Osteocyte (in vitro differentiated cells): ENCODE measurements around the gene DAW1. TPM values are rescaled to one million over a fixed set of nuclear protein-coding genes. Genes with fewer than 3 reads are reported as not detected.

Experiments used
- DNase-seq: peaks from one replicate; pipeline ENCODE4 v3.0.0; 2021; ENCODE audit warnings: mixed read lengths; ENCODE audit not compliant: unreplicated experiment; ENCODE audit errors: extremely low spot score
- H3K27ac Mint-ChIP-seq: one replicate; pipeline ENCODE4 v1.8.0; 2021; ENCODE audit warnings: mild to moderate bottlenecking, mixed read lengths; ENCODE audit not compliant: unreplicated experiment
- H3K27me3 Mint-ChIP-seq: one replicate; pipeline ENCODE4 v1.8.0; 2021; ENCODE audit warnings: mixed read lengths; ENCODE audit not compliant: unreplicated experiment
- H3K36me3 Mint-ChIP-seq: one replicate; pipeline ENCODE4 v1.8.0; 2021; ENCODE audit warnings: mixed read lengths; ENCODE audit not compliant: unreplicated experiment
- H3K4me1 Mint-ChIP-seq: one replicate; pipeline ENCODE4 v1.8.0; 2021; ENCODE audit warnings: mixed read lengths; ENCODE audit not compliant: unreplicated experiment
- H3K4me3 Mint-ChIP-seq: one replicate; pipeline ENCODE4 v1.8.0; 2021; ENCODE audit warnings: mild to moderate bottlenecking, moderate library complexity, mixed read lengths; ENCODE audit not compliant: unreplicated experiment
- H3K9me3 Mint-ChIP-seq: one replicate; pipeline ENCODE4 v1.8.0; 2021; ENCODE audit warnings: mixed read lengths; ENCODE audit not compliant: unreplicated experiment
- CTCF ChIP-seq: fragments of 200-600 bp; sonication (generic); IDR thresholded peaks from 2 replicates; pipeline ENCODE4 v1.5.0; 2021; ENCODE audit warnings: antibody characterized with exemption, mild to moderate bottlenecking, moderate library complexity
- total RNA-seq: library from RNA; stranded (reverse); gene quantifications from 2 replicates; pipeline ENCODE4 v1.2.1, GENCODE V29; 2021

DAW1 gene
- total RNA-seq, 1 donor from 2014 or later: not detected

GRCh38 chr2:227860221-227860641 is 11.2 kb upstream of the DAW1 start:
- no peak for TF ChIP-seq CTCF
- Mint-ChIP-seq H3K4me1 (peaks cover 46% of the 10 kb centered on the region), H3K36me3 (no peaks in the 10 kb centered on the region), H3K27me3 (no peaks in the 10 kb centered on the region), H3K9me3 (no peaks in the 10 kb centered on the region), H3K4me3 (no peak overlapping the region), H3K27ac (peak overlapping the region; percentile 73)
- DNase-seq: no peak

- H3K4me1 Mint-ChIP-seq: peaks cover 46% of the 10 kb centered on the region
- DNase-seq: no peak
- no peak for TF ChIP-seq CTCF
- no peaks in the 10 kb centered on the region for H3K36me3 Mint-ChIP-seq
- H3K9me3 Mint-ChIP-seq: no peaks in the 10 kb centered on the region
- peak overlapping the region; percentile 73 for H3K27ac Mint-ChIP-seq
- H3K4me3 Mint-ChIP-seq: no peak overlapping the region
- H3K27me3 Mint-ChIP-seq: no peaks in the 10 kb centered on the region
These were observed 10.4 kb upstream of the DAW1 start for GRCh38 chr2:227861011-227861410.

- H3K4me3 Mint-ChIP-seq: no peak overlapping the region
- no peaks in the 10 kb centered on the region for H3K27me3 Mint-ChIP-seq
- no peaks in the 10 kb centered on the region for H3K36me3 Mint-ChIP-seq
- no peaks in the 10 kb centered on the region for H3K9me3 Mint-ChIP-seq
- H3K4me1 Mint-ChIP-seq: peaks cover 46% of the 10 kb centered on the region
- TF ChIP-seq CTCF: peak; percentile 69
- DNase-seq: no peak
- peak overlapping the region; percentile 86 for H3K27ac Mint-ChIP-seq
These were observed 9.1 kb upstream of the DAW1 start for GRCh38 chr2:227862227-227862740.

GRCh38 chr2:227862741-227863588 is 8.5 kb upstream of the DAW1 start:
- no peak for DNase-seq
- H3K9me3 Mint-ChIP-seq: no peaks in the 10 kb centered on the region
- TF ChIP-seq CTCF: peak; percentile 14
- H3K4me3 Mint-ChIP-seq: no peak overlapping the region
- H3K36me3 Mint-ChIP-seq: no peaks in the 10 kb centered on the region
- peak overlapping the region; percentile 86 for H3K27ac Mint-ChIP-seq
- no peaks in the 10 kb centered on the region for H3K27me3 Mint-ChIP-seq
- peaks cover 44% of the 10 kb centered on the region for H3K4me1 Mint-ChIP-seq

GRCh38 chr2:227864161-227864756 is 7.2 kb upstream of the DAW1 start:
- Mint-ChIP-seq H3K4me3 (no peak overlapping the region), H3K4me1 (peaks cover 40% of the 10 kb centered on the region), H3K9me3 (no peaks in the 10 kb centered on the region), H3K27me3 (no peaks in the 10 kb centered on the region), H3K27ac (no peak overlapping the region), H3K36me3 (no peaks in the 10 kb centered on the region)
- no peak for DNase-seq
- no peak for TF ChIP-seq CTCF
